Upper lobe of right lung (tissue), 1 donor: ENCODE results near the gene LEKR1. TPM values are rescaled to one million over a fixed set of nuclear protein-coding genes. Genes with fewer than 3 reads are reported as not detected.

Experiments used
- ATAC-seq: fragments of 200-7000 bp; cut with Tn5 transposase; one replicate; pipeline ENCODE4 v1.9.1; 2020; ENCODE audit warnings: mild to moderate bottlenecking, moderate library complexity
- DNase-seq: peaks from one replicate; pipeline ENCODE4 v3.0.0-alpha.2; 2020
- H3K27ac ChIP-seq: fragments of 200-600 bp; one replicate; pipeline ENCODE4 v1.8.0; 2022
- H3K27me3 ChIP-seq: fragments of 200-600 bp; one replicate; pipeline ENCODE4 v1.8.0; 2022; ENCODE audit warnings: mild to moderate bottlenecking
- H3K36me3 ChIP-seq: fragments of 200-600 bp; one replicate; pipeline ENCODE4 v1.8.0; 2022
- H3K4me1 ChIP-seq: fragments of 200-600 bp; one replicate; pipeline ENCODE4 v1.8.0; 2022
- H3K4me3 ChIP-seq: fragments of 200-600 bp; one replicate; pipeline ENCODE4 v1.8.0; 2022; ENCODE audit warnings: mild to moderate bottlenecking
- H3K9me3 ChIP-seq: fragments of 200-600 bp; one replicate; pipeline ENCODE4 v1.8.0; 2022
- CTCF ChIP-seq: fragments of 200-600 bp; IDR thresholded peaks from one replicate; pipeline ENCODE4 v1.8.0; 2022; ENCODE audit warnings: antibody characterized with exemption
- intact Hi-C: fragments of 100-400 bp; cut with DNase I; formaldehyde crosslinking; loops from one replicate; pipeline ENCODE4 v1.11.0; 2022
- total RNA-seq: library from RNA; stranded (reverse); fragmentation: NEBNext Ultra II Directional; extraction: Animal tissue kit (Norgen Biotek cat#: 25700); gene quantifications from one replicate; pipeline ENCODE4 v1.2.1, GENCODE V29; 2021
- donor health status: DM: no; HTN: yes; CAD: no; lungs with severe emphysema.

LEKR1 gene
- total RNA-seq, 1 donor from 2014 or later: 2.1 TPM

- TF ChIP-seq CTCF: no peak
- intact Hi-C loops: loop anchor here (10.0 kb wide), 1 partner anchor 107 kb away; no protein-coding TSS in a partner anchor
- H3K4me3 ChIP-seq: no peak overlapping the region
- H3K27me3 ChIP-seq: no peaks in the 10 kb centered on the region
- no peaks in the 10 kb centered on the region for H3K9me3 ChIP-seq
- ATAC-seq (no peak), DNase-seq (no peak)
- H3K36me3 ChIP-seq: no peaks in the 10 kb centered on the region
- no peaks in the 10 kb centered on the region for H3K4me1 ChIP-seq
- no peak overlapping the region for H3K27ac ChIP-seq
Observed at GRCh38 chr3:156801746-156802145, 24.4 kb upstream of the LEKR1 start.

- no peak for DNase-seq
- TF ChIP-seq CTCF: no peak
Observed at GRCh38 chr3:156802821-156803606, 23.1 kb upstream of the LEKR1 start.

GRCh38 chr3:156803952-156804741 is 22.0 kb upstream of the LEKR1 start:
- ATAC-seq (no peak), DNase-seq (no peak)
- Histone ChIP-seq H3K4me3 (no peak overlapping the region), H3K4me1 (no peaks in the 10 kb centered on the region), H3K36me3 (no peaks in the 10 kb centered on the region), H3K27me3 (no peaks in the 10 kb centered on the region), H3K9me3 (no peaks in the 10 kb centered on the region), H3K27ac (no peak overlapping the region)
- TF ChIP-seq CTCF: no peak
- intact Hi-C loops: loop anchor here (10.0 kb wide), 1 partner anchor 109 kb away; no protein-coding TSS in a partner anchor

More at GRCh38 chr3:156802821-156803606, 23.1 kb upstream of the LEKR1 start:
- no peaks in the 10 kb centered on the region for H3K36me3 ChIP-seq
- H3K27me3 ChIP-seq: no peaks in the 10 kb centered on the region
- H3K4me1 ChIP-seq: no peaks in the 10 kb centered on the region
- no peak for ATAC-seq
- intact Hi-C loops: loop anchor here (10.0 kb wide), 1 partner anchor 108 kb away; no protein-coding TSS in a partner anchor
- H3K4me3 ChIP-seq: no peak overlapping the region
- H3K9me3 ChIP-seq: no peaks in the 10 kb centered on the region
- H3K27ac ChIP-seq: no peak overlapping the region

- Histone ChIP-seq H3K4me3 (no peak overlapping the region), H3K36me3 (no peaks in the 10 kb centered on the region), H3K27me3 (no peaks in the 10 kb centered on the region), H3K27ac (no peak overlapping the region), H3K4me1 (no peaks in the 10 kb centered on the region), H3K9me3 (no peaks in the 10 kb centered on the region)
- TF ChIP-seq CTCF: no peak
- ATAC-seq (no peak), DNase-seq (no peak)
- intact Hi-C loops: loop anchor here (10.0 kb wide), 1 partner anchor 112 kb away; no protein-coding TSS in a partner anchor
Observed at GRCh38 chr3:156806698-156807097, 19.5 kb upstream of the LEKR1 start.

- no peaks in the 10 kb centered on the region for H3K27me3 ChIP-seq
- intact Hi-C loops: loop anchor here (10.0 kb wide), 1 partner anchor 113 kb away; no protein-coding TSS in a partner anchor
- no peak for TF ChIP-seq CTCF
- no peak overlapping the region for H3K27ac ChIP-seq
- no peaks in the 10 kb centered on the region for H3K36me3 ChIP-seq
- no peak for ATAC-seq
- no peak overlapping the region for H3K4me3 ChIP-seq
- H3K4me1 ChIP-seq: peaks cover 4% of the 10 kb centered on the region
- H3K9me3 ChIP-seq: no peaks in the 10 kb centered on the region
- DNase-seq: no peak
Observed at GRCh38 chr3:156808025-156808424, 18.1 kb upstream of the LEKR1 start.
